ENCODE measurements around the gene ATXN1.

ATXN1 gene

GRCh38 chr6:16374461-16375200 lies 386.6 kb downstream of the ATXN1 start:
- no peak overlapping the region for H2AFZ ChIP-seq (ENCODE audit: low read length)
- no peak overlapping the region for H3K9ac ChIP-seq (ENCODE audit: low read depth, low read length, poor library complexity, severe bottlenecking)
- H4K20me1 ChIP-seq (ENCODE audit: insufficient read depth, low read length, poor library complexity, severe bottlenecking): no peaks in the 10 kb centered on the region
- H3K4me2 ChIP-seq (ENCODE audit: low read depth, low read length, poor library complexity, severe bottlenecking): no peak overlapping the region
- no peak for TF ChIP-seq EZH2phosphoT487 (IDR thresholded peaks at IDR 0.05; ENCODE audit: borderline replicate concordance)
- TF ChIP-seq CTCF (conservative IDR thresholded peaks at IDR 0.05; ENCODE audit: low read length): no peak
- no peaks in the 10 kb centered on the region for H3K9me2 ChIP-seq (replicated peaks; ENCODE audit: low read depth, low read length)
- no peaks in the 10 kb centered on the region for H3F3A ChIP-seq (ENCODE audit: low read depth)
- H3K4me1 ChIP-seq (ENCODE audit: insufficient read depth, low read length, poor library complexity, severe bottlenecking): no peaks in the 10 kb centered on the region
- H3K9me3 ChIP-seq (ENCODE audit: insufficient read depth, low read depth, low read length): no peaks in the 10 kb centered on the region
- H3K36me3 ChIP-seq (ENCODE audit: insufficient read depth, low read length): no peaks in the 10 kb centered on the region
- H3K4me3 ChIP-seq (ENCODE audit: low read length, poor library complexity, severe bottlenecking): no peak overlapping the region
- H3K79me2 ChIP-seq (ENCODE audit: insufficient read depth, low read length): no peaks in the 10 kb centered on the region
- no peaks in the 10 kb centered on the region for H3K27me3 ChIP-seq (ENCODE audit: insufficient read depth, low read length, poor library complexity, severe bottlenecking)

GRCh38 chr6:16374016-16374415 lies 387.2 kb downstream of the ATXN1 start:
- Histone ChIP-seq H4K20me1 (ENCODE audit: insufficient read depth, low read length, poor library complexity, severe bottlenecking) (no peaks in the 10 kb centered on the region), H3K4me2 (ENCODE audit: low read depth, low read length, poor library complexity, severe bottlenecking) (no peak overlapping the region)
- TF ChIP-seq CTCF (conservative IDR thresholded peaks at IDR 0.05; ENCODE audit: low read length): no peak
- TF ChIP-seq EZH2phosphoT487 (IDR thresholded peaks at IDR 0.05; ENCODE audit: borderline replicate concordance): no peak

GRCh38 chr6:16372029-16372776 lies 389.1 kb downstream of the ATXN1 start:
- H3K36me3 ChIP-seq (ENCODE audit: insufficient read depth, low read length): no peaks in the 10 kb centered on the region
- H3K27me3 ChIP-seq (ENCODE audit: insufficient read depth, low read length, poor library complexity, severe bottlenecking): no peaks in the 10 kb centered on the region
- H3K79me2 ChIP-seq (ENCODE audit: insufficient read depth, low read length): no peaks in the 10 kb centered on the region
- no peaks in the 10 kb centered on the region for H3K9me2 ChIP-seq (replicated peaks; ENCODE audit: low read depth, low read length)
- H3K4me2 ChIP-seq (ENCODE audit: low read depth, low read length, poor library complexity, severe bottlenecking): no peak overlapping the region
- H4K20me1 ChIP-seq (ENCODE audit: insufficient read depth, low read length, poor library complexity, severe bottlenecking): no peaks in the 10 kb centered on the region
- H3K9me3 ChIP-seq (ENCODE audit: insufficient read depth, low read depth, low read length): no peaks in the 10 kb centered on the region
- H3K9ac ChIP-seq (ENCODE audit: low read depth, low read length, poor library complexity, severe bottlenecking): no peak overlapping the region
- no peak overlapping the region for H3K4me3 ChIP-seq (ENCODE audit: low read length, poor library complexity, severe bottlenecking)
- TF ChIP-seq CTCF (conservative IDR thresholded peaks at IDR 0.05; ENCODE audit: low read length): no peak
- no peak for TF ChIP-seq EZH2phosphoT487 (IDR thresholded peaks at IDR 0.05; ENCODE audit: borderline replicate concordance)
- no peaks in the 10 kb centered on the region for H3F3A ChIP-seq (ENCODE audit: low read depth)
- H3K4me1 ChIP-seq (ENCODE audit: insufficient read depth, low read length, poor library complexity, severe bottlenecking): no peaks in the 10 kb centered on the region
- no peak overlapping the region for H2AFZ ChIP-seq (ENCODE audit: low read length)

More at GRCh38 chr6:16374016-16374415, 387.2 kb downstream of the ATXN1 start:
- Histone ChIP-seq H2AFZ (ENCODE audit: low read length) (no peak overlapping the region), H3K9me3 (ENCODE audit: insufficient read depth, low read depth, low read length) (no peaks in the 10 kb centered on the region), H3F3A (ENCODE audit: low read depth) (no peaks in the 10 kb centered on the region), H3K36me3 (ENCODE audit: insufficient read depth, low read length) (no peaks in the 10 kb centered on the region), H3K27me3 (ENCODE audit: insufficient read depth, low read length, poor library complexity, severe bottlenecking) (no peaks in the 10 kb centered on the region), H3K79me2 (ENCODE audit: insufficient read depth, low read length) (no peaks in the 10 kb centered on the region), H3K4me1 (ENCODE audit: insufficient read depth, low read length, poor library complexity, severe bottlenecking) (no peaks in the 10 kb centered on the region), H3K4me3 (ENCODE audit: low read length, poor library complexity, severe bottlenecking) (no peak overlapping the region), H3K9ac (ENCODE audit: low read depth, low read length, poor library complexity, severe bottlenecking) (no peak overlapping the region), H3K9me2 (replicated peaks; ENCODE audit: low read depth, low read length) (no peaks in the 10 kb centered on the region)

All from Loucy (cell line).